Psoas muscle (tissue), 8 donors: ENCODE measurements around the gene CCDC69. TPM values are rescaled to one million over a fixed set of nuclear protein-coding genes. Genes with fewer than 3 reads are reported as not detected.
"Not testable (repeated sequence)": the region's sequence is repeated elsewhere in the genome, so short reads cannot be mapped to it uniquely, and the experiment has no call there.

Experiments used
- ATAC-seq, 4 donors: fragments of 200-7000 bp; cut with Tn5 transposase; one replicate each; pipeline ENCODE4 v1.9.1; 2020; ENCODE audit warnings: moderate library complexity in 3 of 4, mild to moderate bottlenecking in 2 of 4
- DNase-seq, 2 donors: peaks; one replicate each; pipeline ENCODE4 v3.0.0-alpha.2; 2020
- H3K27ac ChIP-seq: fragments of 200-600 bp; one replicate; pipeline ENCODE4 v1.8.0; 2022
- H3K27me3 ChIP-seq, 3 donors: fragments of 200-600 bp in 1 of 3; one replicate each; pipeline versions ENCODE4 v1.6.1 to v1.8.0; 2013 to 2022; ENCODE audit warnings: low read length in 2 of 3, mild to moderate bottlenecking in 2 of 3, moderate library complexity in 1 of 3; ENCODE audit not compliant: insufficient read depth in 3 of 3
- H3K36me3 ChIP-seq, 2 donors: fragments of 200-600 bp in 1 of 2; one replicate each; pipeline versions ENCODE4 v1.6.1 to v1.8.0; 2013 to 2022; ENCODE audit warnings: low read depth in 1 of 2, mild to moderate bottlenecking in 1 of 2, moderate library complexity in 1 of 2; ENCODE audit not compliant: insufficient read depth in 1 of 2
- H3K4me1 ChIP-seq: fragments of 200-600 bp; one replicate; pipeline ENCODE4 v1.8.0; 2022
- H3K4me3 ChIP-seq: fragments of 200-600 bp; one replicate; pipeline ENCODE4 v1.8.0; 2022; ENCODE audit warnings: mild to moderate bottlenecking
- H3K9me3 ChIP-seq: fragments of 200-600 bp; one replicate; pipeline ENCODE4 v1.8.0; 2022
- WGBS, 3 donors: extraction: QIAGEN DNeasy Blood & Tissue Kit; methylation state at CpG; one replicate each; pipeline versions ENCODE4 v1.1.6 to v1.1.7; 2013; 5-methylcytosine and 5-hydroxymethylcytosine counted together
- intact Hi-C, 2 donors: fragments of 100-400 bp; cut with DNase I; formaldehyde crosslinking; loops; one replicate each; pipeline versions ENCODE4 v1.11.0 to v1.14.2; 2022
- polyA plus RNA-seq, 3 donors: library from polyadenylated mRNA; stranded (reverse); fragments of 200-250 nt; gene quantifications; one replicate each; pipeline ENCODE4 v1.2.3, GENCODE V29; 2013
- total RNA-seq, 4 donors: library from RNA; stranded (reverse); fragmentation: NEBNext Ultra II Directional in 2 of 4; extraction: Animal tissue kit (Norgen Biotek cat#: 25700) in 2 of 4; gene quantifications; one replicate each; pipeline versions ENCODE4 v1.2.1 to v1.2.4, GENCODE V29; 2021 to 2023
- TF ChIP-seq, protein P1 (sequence below): fragments of 200-600 bp; IDR thresholded peaks from one replicate; pipeline ENCODE4 v1.8.0; 2022; ENCODE audit warnings: antibody characterized with exemption
- donor health status: healthy with polysubstance abuse.
- donor health status: DM: no; HTN: no; CAD: no; lungs with moderate emphysema.
- donor health status: Bipolar disorder and iron deficiency.
- donor health status: healthy.
- donor health status: DM: yes; HTN: yes; CAD: no.
- donor health status: DM: no; HTN: no; CAD: no.
- donor health status: DM: no; HTN: no; CAD: no.
- donor health status: DM: yes; HTN: yes; CAD: no.

The CCDC69 gene
- total and polyA plus RNA-seq, 7 donors = 27.0 to 180 (median 65.9) TPM

DNA sequence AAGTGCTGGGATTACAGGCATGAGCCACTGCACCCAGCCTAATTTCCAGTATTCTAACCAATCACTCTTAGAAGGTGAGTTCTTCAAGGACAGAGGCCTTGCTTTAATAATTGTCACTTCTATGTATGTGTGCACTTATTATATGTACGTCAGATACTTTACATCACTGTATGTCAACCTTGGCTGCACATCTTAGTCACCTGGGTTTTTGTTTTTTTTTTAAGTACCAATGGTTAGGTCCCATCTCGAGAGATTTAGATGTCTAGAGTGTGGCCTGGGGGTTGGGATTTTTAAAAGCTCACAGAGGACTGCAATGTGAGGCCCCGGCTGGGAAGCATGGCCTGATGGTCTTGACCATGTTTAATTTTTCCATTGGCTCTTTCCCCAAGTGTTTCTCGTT is 19.2 kb upstream of the CCDC69 start:
- peaks cover 1% of the 10 kb centered on the region for H3K4me1 ChIP-seq
- no peaks in the 10 kb centered on the region for H3K36me3 ChIP-seq
- DNase-seq = no peak
- 87 to 92% (median 89%) methylated on average over 4 of the region's 4 CpGs for WGBS, 3 donors
- H3K27me3 ChIP-seq = no peaks in the 10 kb centered on the region
- H3K9me3 ChIP-seq = no peaks in the 10 kb centered on the region
- no peak overlapping the region for H3K4me3 ChIP-seq
- H3K27ac ChIP-seq = no peak overlapping the region
- TF ChIP-seq, protein P1, sequence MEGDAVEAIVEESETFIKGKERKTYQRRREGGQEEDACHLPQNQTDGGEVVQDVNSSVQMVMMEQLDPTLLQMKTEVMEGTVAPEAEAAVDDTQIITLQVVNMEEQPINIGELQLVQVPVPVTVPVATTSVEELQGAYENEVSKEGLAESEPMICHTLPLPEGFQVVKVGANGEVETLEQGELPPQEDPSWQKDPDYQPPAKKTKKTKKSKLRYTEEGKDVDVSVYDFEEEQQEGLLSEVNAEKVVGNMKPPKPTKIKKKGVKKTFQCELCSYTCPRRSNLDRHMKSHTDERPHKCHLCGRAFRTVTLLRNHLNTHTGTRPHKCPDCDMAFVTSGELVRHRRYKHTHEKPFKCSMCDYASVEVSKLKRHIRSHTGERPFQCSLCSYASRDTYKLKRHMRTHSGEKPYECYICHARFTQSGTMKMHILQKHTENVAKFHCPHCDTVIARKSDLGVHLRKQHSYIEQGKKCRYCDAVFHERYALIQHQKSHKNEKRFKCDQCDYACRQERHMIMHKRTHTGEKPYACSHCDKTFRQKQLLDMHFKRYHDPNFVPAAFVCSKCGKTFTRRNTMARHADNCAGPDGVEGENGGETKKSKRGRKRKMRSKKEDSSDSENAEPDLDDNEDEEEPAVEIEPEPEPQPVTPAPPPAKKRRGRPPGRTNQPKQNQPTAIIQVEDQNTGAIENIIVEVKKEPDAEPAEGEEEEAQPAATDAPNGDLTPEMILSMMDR = no peak
- intact Hi-C loops = loop anchor here in 1 of 2 donors (5.0 to 10.0 kb wide), 2 partner anchors 68 to 191 kb away; no protein-coding TSS in a partner anchor
- no peak for ATAC-seq

DNA sequence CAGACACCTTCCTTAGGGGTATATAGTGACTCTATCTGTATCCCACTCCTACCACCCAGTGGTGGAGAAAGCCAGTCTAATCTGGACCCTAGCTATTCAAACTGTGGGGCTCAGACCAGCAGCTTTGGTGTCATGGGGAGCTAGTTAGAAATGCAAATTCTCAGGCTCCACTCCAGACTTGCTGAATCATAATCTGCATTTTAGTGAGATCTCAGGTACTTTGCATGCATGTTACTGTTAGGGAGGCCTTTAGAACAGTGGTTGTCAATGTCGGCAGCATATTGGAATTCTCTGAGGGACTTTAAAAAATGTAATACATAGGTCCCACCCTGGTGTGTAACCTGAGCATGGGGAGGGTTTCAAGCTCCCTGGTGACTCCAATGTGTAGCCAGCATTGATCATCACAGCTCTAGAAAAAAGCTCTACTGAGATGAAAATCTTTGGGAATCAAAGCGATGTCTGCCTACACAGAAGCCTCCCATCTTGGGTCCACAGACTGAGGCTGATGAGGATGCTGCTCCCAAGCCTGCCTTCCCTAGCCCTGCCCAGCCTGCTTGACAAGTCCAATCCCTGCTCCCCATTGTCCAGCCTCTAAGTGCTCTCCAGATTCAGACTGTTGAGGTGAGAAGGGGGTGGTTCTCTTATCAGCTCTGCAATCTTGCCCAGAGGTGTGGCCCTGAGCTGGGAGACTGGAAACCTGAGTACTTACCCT is 17.2 kb upstream of the CCDC69 start:
- Histone ChIP-seq H3K27me3 (no peaks in the 10 kb centered on the region), H3K9me3 (no peaks in the 10 kb centered on the region), H3K27ac (no peak overlapping the region), H3K4me3 (no peak overlapping the region), H3K4me1 (peaks cover 8% of the 10 kb centered on the region), H3K36me3 (no peaks in the 10 kb centered on the region)
- no peak for ATAC-seq
- DNase-seq = no peak
- intact Hi-C loops = loop anchor here (1.0 to 10.0 kb wide), 3 partner anchors 66 to 189 kb away; no protein-coding TSS in a partner anchor
- 76 to 82% (median 81%) methylated on average over 2 of the region's 2 CpGs for WGBS, 3 donors
- TF ChIP-seq, protein P1 = no peak

DNA sequence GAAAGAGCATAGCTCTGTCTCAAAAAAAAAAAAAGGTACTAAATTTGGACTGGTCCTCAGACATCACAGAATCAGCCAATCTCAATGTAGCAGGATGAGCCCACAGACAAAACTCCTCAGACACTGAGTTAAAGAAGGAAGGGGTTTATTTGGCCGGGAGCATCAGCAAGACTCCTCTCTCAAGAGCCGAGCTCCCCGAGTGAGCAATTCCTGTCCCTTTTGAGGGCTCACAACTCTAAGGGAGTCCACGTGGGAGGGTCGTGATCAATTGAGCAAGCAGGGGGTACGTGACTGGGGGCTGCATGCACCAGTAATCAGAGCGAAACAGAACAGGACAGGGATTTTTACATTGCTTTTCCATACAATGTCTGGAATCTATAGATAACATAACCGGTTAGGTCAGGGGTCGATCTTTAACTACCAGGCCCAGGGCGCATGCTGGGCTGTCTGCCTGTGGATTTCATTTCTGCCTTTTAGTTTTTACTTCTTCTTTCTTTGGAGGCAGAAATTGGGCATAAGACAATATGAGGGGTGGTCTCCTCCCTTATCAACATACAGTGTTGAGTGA is 16.5 kb upstream of the CCDC69 start:
- DNase-seq, H3K9me3 ChIP-seq, H3K4me1 ChIP-seq, H3K27me3 ChIP-seq, ATAC-seq, H3K27ac ChIP-seq, H3K4me3 ChIP-seq, H3K36me3 ChIP-seq: not testable (repeated sequence)
- WGBS, 3 donors = 92 to 94% (median 93%) methylated on average over 10 of the region's 10 CpGs
- intact Hi-C loops = loop anchor here in 1 of 2 donors (5.0 to 10.0 kb wide), 2 partner anchors 66 to 188 kb away; no protein-coding TSS in a partner anchor

DNA sequence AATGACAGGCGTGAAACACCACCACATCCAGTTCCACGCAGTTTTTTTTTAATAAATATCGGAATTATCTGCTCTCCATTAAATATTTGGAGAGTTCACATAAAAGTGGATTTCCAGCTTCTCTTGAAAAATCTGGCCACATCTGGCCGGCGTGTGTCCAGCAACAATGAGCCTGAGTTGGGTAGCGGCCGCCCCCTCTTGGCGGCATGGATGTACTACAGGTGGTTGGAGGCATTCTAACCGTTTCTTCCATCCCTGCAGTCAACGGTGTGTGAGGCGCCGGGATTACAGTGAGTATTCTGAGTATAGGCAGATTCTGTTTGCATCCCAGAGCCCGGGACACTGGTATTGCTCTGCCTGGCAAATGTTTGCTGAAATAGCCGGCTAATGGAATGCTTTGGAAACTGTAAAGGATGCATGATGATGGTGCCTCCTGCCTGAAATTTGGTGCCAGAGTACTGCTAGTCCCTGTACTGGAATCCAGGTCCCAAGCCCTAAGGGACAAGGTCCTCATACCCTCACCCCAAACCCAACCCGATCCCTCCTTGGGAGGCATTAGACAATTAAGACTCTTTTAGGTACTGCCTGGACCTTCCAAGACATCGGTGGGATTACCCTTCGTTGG is 15.5 kb upstream of the CCDC69 start:
- TF ChIP-seq, protein P1 = peak; percentile 93
- H3K27me3 ChIP-seq = no peaks in the 10 kb centered on the region
- H3K27ac ChIP-seq = peak overlapping the region; percentile 87
- H3K36me3 ChIP-seq = no peaks in the 10 kb centered on the region
- WGBS, 3 donors = 16 to 18% (median 16%) methylated on average over 17 of the region's 17 CpGs
- ATAC-seq (peak; percentile 75 to 81 (median 78)), DNase-seq (peak; percentile 82 to 90)
- intact Hi-C loops = loop anchor here (1.0 to 2.0 kb wide), 2 partner anchors 113 to 115 kb away; no protein-coding TSS in a partner anchor
- H3K4me3 ChIP-seq = peak overlapping the region; percentile 59
- H3K4me1 ChIP-seq = peaks cover 16% of the 10 kb centered on the region
- no peaks in the 10 kb centered on the region for H3K9me3 ChIP-seq

DNA sequence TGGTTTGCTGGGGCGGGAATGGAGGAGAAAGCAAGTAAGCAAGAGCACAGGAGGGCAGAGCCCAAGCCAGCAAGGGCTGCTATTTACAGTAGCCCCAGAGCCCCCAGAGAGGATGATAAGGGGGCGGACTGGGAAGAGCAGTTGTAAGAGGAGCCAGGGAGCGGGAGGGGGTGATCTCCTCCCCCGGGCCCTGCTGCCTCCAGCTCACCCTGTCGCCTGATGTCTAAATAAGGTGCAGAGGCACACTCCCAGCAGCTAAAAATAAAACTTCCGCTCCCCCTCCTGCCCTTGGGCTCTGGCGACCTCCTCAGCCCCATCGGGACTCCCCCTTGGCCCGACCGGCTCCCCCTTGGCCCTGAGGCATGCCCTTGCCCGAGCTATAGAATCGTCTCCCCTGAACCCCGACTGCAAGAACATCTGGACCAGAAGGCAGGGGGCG is 14.4 kb upstream of the CCDC69 start:
- no peaks in the 10 kb centered on the region for H3K36me3 ChIP-seq
- H3K4me1 ChIP-seq = peaks cover 25% of the 10 kb centered on the region
- intact Hi-C loops = loop anchor here in 1 of 2 donors (2.0 kb wide), 1 partner anchor 114 kb away; no protein-coding TSS in a partner anchor
- H3K9me3 ChIP-seq = no peaks in the 10 kb centered on the region
- H3K4me3 ChIP-seq = peak overlapping the region; percentile 59
- WGBS, 3 donors = 15 to 28% (median 16%) methylated on average over 14 of the region's 14 CpGs
- DNase-seq (peak; percentile 47 to 83), ATAC-seq (peak; percentile 90 to 91 (median 91))
- TF ChIP-seq, protein P1 = no peak
- no peaks in the 10 kb centered on the region for H3K27me3 ChIP-seq
- peak overlapping the region; percentile 87 for H3K27ac ChIP-seq
